Measurements from ENCODE around the gene MRPS22.

MRPS22 gene

DNA sequence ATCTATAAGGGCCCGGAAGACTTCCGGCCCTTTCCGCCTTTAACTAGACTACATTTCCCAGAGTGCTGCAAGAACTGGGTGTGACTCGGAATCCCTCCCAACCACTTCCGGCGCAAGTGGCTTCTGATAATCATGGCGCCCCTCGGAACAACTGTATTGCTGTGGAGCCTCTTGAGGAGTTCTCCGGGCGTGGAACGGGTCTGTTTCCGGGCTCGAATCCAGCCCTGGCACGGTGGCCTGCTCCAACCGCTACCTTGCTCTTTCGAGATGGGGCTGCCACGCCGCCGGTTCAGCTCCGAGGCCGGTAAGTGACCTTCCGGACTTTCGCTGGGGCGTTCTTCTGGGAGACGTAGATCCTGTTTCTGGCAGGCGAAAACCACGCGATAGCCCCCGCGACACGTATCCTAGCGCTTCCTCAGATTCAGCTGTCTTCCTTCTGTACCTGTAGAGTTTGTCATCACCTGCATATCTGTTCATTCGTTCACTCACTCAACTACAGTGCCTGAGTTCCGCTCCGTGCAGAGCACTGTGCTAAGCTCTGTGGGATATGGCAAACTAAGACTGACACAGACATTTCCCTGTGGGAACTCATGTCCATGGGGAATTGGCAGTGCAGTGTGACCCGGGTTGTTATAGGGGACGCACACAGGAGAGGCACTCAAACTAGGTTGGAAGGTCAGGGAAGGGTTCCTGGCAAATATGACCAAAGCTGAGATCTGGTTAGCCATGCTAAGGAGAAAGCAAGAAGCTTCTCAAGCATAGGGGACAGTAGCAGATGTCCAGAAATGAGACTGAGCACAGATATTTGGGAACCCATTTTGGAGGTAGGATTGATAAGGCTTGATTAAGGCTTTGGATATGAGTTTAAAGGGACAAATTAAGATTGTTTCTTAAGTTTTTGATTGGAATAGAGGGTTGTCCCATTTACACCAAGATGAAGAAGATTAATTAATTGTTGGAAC is at the start of gene MRPS22:
Gene MRPS22, plus strand, starts transcription at position 126 of the 962 bp plus-strand sequence. Its CDS starts 7 bp downstream, at position 133.
- peak; percentile 74 for DNase-seq

DNA sequence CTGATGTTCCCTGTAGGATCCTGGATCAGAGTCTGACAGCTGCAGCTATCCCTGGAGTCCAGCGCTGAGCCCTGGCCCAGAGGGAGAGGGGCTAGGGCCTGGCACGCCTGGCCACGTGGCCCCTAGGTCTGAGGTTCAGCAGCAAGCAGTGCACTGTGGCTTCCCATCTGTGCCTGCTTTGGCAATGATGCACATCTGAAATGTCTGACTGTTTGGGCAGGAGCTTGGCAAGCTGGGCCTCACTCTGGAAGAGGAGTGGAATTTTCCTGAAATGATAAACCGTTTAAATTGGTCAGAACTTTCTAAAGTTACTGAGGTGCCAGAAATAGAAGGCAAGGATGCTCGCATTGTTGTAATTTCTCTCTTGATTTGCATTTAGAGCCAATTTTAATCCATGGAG is 48.8 kb upstream of the MRPS22 start:
- DNase-seq, result no peak

GRCh38 chr3:139296141-139296718 is 47.6 kb upstream of the MRPS22 start:
- no peak for DNase-seq

GRCh38 chr3:139297588-139298311 is 46.1 kb upstream of the MRPS22 start:
- no peak for DNase-seq

GRCh38 chr3:139299261-139300132 is 44.3 kb upstream of the MRPS22 start:
- no peak for DNase-seq

DNA sequence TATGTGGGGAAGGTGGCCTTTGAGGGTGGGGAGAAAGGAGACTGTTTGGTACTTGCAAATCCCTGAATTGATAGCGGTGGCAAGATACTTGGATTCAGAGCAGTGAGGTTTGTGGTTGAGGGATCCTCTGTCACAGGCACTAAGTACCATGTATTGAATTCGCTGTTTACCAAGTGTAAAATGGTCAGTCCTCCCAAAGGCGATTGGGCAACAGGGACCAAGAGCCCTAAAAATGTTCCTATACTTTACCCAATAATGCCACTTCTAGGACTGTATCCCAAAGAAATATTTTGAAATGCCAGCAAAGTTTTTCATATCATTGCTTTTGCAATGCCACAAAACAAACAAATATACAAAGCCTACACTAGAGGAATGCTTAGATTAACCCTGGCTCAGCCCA is 43.4 kb upstream of the MRPS22 start:
- DNase-seq, result no peak

DNA sequence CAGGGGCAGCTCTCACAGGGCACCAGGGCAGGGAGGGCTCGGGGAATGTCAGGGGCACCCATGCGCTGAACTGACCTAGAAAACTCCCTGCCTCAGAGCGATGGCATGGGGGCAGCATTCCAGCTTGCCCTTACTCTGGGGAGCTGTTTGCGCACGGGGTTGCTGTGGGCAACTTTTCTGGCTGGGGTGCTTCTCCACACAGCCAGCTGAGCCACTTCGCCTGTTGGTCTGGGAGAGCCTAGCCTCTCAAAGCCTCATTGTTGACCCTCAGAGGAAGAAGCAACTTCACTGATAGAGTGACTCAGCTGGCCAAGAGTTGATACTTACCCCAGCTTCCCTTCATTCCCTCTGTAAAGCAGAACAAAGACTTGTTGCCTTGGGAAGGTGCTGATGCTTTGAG is 42.6 kb upstream of the MRPS22 start:
- no peak for DNase-seq

DNA sequence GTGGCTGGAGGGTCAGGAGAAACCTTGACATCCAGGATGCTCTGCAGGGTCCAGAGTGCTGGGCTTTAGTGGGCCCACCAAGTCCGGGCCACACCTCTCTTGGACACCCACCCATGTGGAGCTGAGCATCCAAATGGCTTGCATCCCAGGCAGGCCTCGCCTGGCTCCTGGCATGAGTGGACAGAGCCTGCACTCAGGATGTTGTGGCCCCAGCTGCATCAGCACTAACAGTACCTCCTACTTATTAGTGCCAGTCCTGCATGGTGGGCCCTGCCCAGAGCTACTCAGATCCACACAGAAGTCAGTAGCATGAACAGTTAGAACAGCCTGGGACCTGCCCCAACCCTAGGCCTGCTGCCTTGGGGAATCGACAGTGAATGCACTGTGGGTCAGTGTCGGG is 42.2 kb upstream of the MRPS22 start:
- no peak for DNase-seq

GRCh38 chr3:139302084-139302800 is 41.6 kb upstream of the MRPS22 start:
- no peak for DNase-seq

- no peak for DNase-seq
Measured at GRCh38 chr3:139302801-139303113, 41.1 kb upstream of the MRPS22 start.

DNA sequence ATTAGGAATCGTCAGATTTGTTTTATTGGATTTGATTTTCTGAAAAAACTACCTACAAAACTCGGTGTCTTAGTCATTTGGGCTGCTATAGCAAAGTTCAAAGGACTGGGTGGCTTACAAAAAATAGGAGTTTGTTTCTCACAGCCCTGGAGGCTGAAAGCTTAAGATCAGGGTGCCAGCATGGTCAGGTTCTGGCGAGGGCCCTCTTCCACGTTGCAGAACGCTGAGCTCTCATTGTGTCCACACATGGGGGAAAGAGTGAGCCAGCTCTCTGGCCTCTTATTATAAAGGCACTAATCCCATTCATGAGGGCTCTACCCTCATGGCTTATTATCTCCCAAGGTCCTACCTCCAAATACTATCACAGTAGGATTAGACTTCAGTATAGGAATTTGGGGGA is 40.6 kb upstream of the MRPS22 start:
- DNase-seq, result no peak

DNA sequence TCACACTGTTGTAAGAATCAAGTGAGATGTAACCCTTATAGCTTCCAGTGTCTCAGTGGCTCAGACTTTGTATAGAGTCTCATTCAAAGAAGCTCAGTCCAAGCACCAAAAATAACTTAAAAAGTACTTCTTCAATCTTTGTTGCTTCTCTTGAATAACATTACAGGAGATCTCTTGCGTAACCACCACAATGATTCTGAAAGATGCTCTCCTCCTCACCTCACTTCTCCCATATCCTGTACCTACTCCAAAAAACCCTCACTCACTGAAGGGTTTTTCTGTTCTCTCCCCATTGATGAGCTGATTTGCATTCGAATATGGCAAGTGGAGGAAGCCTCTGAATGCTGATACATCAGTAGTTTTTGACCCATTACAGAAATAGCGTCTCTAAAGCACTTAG is 39.4 kb upstream of the MRPS22 start:
- no peak for DNase-seq

- DNase-seq, result no peak
Measured at GRCh38 chr3:139306078-139306477, 37.7 kb upstream of the MRPS22 start.

- DNase-seq, result no peak
Measured at GRCh38 chr3:139307072-139307491, 36.7 kb upstream of the MRPS22 start.

DNA sequence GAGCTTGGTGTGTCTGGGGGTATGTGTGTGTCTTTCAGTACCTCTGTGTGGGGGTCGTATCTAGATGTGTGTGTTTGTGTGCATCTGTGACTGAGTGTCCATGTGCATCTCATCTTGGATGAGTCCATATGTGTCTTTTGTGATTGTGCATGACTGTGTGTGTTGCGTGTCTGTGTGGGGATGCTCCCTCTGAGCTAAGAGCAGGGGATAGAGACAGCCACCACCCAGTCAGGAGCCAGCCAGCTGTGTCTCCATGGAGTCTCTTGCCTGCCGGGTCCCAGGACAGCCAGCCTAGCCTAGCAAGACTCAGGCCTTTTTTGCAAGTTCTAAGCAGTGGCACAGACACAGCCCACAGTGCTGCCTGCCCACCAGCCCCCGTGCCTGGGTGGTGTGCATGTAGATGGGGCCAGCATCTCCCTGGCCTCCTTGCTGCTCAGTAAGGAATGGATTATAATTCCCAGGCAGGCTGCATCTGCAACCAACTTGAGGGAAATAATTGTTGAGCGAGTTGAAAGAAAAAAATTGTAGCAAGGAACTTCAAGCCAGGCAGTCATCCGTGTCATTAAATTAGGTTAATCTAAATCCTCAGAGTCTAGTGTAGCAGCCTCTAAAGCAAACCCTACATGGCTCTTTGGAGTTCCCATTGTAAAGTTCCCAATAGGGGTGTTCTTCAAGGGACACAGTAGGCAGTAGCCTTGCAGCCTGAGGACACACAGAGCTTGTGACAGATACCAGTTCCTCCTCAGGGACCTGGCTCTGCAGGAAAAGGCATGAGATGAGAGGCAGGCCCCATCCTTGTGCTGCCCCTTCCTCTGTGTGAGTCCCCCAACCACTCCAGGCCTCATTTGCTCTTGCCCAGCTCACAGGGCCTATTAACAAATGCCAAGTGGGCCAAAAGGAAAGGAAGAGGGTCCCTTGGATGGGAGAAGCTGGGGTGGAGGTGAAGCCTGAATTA is 35.9 kb upstream of the MRPS22 start:
- DNase-seq, result no peak

DNA sequence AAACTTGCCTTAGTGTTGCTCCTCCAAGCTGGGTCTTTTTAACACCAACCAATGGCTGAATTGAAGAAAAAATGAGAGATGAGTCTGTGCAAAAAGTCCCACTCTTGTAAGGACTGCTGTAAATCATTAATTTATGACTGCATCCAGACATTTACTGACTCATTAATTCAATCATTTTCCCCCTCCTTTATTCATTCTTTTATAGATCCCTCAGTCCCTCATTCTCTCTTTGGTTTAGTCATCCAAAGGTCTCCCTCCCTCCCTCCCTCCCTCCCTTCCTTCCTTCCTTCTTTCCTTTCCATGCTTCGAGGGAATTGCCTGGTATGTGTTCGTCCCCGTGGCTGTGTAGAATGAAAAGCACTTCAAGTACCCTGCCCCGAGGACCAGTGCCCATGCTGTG is 35.3 kb upstream of the MRPS22 start:
- no peak for DNase-seq

DNA sequence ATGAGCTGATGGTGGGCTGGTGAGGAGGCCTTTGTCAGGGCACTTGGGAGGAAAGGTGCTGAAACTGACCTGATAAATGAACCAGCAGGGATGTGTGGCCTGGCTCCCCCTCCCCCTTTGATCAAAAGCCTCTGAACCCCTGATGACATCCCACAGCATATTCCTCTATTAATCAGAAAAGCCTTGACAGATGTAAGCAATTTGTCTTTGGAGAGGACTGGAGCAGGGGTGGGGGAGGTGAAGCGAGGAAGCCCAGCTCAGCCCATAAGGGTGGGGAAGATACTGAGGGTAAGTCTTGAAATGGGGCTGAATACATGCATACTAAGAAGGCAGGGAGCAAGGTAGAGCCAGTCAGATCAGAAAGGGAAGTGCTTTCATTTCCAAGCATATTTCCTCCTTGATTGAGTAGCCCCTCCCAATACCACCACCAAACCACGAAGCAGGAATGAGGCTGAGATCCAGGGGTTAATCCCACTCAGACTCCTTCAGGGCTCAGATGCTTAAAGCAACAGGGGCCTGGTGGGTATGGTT is 34.7 kb upstream of the MRPS22 start:
- no peak for DNase-seq

- no peak for DNase-seq
Measured at GRCh38 chr3:139309880-139310279, 33.9 kb upstream of the MRPS22 start.

DNA sequence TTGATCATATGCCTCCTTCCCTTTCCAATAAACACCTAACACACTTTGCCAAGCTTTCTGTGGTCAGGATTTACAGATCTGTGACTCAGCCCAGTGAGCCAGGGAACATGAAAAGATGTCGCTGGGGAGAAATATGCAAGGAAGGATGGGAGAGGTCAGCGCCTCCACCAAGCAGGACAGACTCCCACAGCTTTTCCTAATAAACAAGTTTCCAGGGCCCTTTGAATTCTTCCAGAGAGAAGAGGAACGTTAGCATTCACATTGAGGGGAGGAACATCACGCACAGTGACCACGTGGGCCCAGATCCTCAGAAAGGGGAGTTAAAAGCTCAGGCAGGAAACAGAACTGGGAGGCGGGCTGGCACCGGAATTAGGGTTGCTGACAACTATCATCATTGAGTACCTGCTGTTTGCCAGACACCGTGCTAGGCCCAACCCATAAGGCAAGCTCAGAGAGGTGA is 33.3 kb upstream of the MRPS22 start:
- DNase-seq, result no peak

GRCh38 chr3:139311557-139311956 is 32.3 kb upstream of the MRPS22 start:
- DNase-seq, result no peak

DNA sequence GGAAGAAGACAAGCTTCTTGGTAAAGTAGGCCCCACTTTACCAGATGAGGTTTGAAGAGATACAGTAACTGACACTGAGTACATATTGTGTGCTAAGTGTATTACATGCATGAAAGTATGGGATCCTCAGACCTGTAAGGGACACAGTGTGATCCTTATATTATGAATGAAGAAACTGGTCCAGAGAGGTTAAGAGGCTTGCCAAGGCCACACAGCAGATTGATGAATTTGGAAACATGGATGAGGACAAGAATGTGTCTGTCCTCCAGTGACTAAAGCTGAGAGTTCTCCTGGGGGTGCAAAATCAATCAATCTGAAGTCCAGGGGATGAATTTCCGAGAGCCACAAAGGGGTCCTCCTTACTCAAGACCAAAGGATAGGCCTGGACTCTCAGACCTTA is 31.4 kb upstream of the MRPS22 start:
- DNase-seq, result no peak

All from stimulated activated CD4-positive, alpha-beta T cell treated with anti-CD3 and anti-CD28 coated beads, Interleukin-4, amount 100 ng/mL, for 1 hour (primary cell).